ENCODE results near the gene MSANTD3. TPM values are rescaled to one million over a fixed set of nuclear protein-coding genes. Genes with fewer than 3 reads are reported as not detected.

MSANTD3 gene
- total and polyA plus RNA-seq, 9 of the 15 experiments (the other 6 are each of a cell fraction or from before 2014, with no cell fraction given), result 9.4 to 28.7 (median 22.3) TPM

DNA sequence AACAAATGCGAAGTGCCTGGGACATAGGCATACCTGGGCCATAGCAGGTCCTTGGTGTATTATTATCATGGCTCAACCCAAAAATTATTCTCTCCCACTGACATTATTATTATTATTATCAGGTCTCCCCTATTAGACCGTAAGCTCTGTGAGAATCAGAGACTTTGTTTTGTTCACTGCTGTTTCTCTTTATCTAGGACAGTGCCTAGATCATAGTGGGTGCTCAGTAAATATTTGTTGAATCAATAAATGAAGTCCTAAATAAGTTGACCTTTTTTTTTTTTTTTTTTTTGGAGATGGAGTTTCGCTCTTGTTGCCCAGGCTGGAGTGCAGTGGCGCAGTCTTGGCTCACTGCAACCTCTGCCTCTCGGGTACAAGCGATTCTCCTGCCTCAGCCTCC, 41.1 kb downstream of the MSANTD3 start (continued):
- TF ChIP-seq, protein P1, sequence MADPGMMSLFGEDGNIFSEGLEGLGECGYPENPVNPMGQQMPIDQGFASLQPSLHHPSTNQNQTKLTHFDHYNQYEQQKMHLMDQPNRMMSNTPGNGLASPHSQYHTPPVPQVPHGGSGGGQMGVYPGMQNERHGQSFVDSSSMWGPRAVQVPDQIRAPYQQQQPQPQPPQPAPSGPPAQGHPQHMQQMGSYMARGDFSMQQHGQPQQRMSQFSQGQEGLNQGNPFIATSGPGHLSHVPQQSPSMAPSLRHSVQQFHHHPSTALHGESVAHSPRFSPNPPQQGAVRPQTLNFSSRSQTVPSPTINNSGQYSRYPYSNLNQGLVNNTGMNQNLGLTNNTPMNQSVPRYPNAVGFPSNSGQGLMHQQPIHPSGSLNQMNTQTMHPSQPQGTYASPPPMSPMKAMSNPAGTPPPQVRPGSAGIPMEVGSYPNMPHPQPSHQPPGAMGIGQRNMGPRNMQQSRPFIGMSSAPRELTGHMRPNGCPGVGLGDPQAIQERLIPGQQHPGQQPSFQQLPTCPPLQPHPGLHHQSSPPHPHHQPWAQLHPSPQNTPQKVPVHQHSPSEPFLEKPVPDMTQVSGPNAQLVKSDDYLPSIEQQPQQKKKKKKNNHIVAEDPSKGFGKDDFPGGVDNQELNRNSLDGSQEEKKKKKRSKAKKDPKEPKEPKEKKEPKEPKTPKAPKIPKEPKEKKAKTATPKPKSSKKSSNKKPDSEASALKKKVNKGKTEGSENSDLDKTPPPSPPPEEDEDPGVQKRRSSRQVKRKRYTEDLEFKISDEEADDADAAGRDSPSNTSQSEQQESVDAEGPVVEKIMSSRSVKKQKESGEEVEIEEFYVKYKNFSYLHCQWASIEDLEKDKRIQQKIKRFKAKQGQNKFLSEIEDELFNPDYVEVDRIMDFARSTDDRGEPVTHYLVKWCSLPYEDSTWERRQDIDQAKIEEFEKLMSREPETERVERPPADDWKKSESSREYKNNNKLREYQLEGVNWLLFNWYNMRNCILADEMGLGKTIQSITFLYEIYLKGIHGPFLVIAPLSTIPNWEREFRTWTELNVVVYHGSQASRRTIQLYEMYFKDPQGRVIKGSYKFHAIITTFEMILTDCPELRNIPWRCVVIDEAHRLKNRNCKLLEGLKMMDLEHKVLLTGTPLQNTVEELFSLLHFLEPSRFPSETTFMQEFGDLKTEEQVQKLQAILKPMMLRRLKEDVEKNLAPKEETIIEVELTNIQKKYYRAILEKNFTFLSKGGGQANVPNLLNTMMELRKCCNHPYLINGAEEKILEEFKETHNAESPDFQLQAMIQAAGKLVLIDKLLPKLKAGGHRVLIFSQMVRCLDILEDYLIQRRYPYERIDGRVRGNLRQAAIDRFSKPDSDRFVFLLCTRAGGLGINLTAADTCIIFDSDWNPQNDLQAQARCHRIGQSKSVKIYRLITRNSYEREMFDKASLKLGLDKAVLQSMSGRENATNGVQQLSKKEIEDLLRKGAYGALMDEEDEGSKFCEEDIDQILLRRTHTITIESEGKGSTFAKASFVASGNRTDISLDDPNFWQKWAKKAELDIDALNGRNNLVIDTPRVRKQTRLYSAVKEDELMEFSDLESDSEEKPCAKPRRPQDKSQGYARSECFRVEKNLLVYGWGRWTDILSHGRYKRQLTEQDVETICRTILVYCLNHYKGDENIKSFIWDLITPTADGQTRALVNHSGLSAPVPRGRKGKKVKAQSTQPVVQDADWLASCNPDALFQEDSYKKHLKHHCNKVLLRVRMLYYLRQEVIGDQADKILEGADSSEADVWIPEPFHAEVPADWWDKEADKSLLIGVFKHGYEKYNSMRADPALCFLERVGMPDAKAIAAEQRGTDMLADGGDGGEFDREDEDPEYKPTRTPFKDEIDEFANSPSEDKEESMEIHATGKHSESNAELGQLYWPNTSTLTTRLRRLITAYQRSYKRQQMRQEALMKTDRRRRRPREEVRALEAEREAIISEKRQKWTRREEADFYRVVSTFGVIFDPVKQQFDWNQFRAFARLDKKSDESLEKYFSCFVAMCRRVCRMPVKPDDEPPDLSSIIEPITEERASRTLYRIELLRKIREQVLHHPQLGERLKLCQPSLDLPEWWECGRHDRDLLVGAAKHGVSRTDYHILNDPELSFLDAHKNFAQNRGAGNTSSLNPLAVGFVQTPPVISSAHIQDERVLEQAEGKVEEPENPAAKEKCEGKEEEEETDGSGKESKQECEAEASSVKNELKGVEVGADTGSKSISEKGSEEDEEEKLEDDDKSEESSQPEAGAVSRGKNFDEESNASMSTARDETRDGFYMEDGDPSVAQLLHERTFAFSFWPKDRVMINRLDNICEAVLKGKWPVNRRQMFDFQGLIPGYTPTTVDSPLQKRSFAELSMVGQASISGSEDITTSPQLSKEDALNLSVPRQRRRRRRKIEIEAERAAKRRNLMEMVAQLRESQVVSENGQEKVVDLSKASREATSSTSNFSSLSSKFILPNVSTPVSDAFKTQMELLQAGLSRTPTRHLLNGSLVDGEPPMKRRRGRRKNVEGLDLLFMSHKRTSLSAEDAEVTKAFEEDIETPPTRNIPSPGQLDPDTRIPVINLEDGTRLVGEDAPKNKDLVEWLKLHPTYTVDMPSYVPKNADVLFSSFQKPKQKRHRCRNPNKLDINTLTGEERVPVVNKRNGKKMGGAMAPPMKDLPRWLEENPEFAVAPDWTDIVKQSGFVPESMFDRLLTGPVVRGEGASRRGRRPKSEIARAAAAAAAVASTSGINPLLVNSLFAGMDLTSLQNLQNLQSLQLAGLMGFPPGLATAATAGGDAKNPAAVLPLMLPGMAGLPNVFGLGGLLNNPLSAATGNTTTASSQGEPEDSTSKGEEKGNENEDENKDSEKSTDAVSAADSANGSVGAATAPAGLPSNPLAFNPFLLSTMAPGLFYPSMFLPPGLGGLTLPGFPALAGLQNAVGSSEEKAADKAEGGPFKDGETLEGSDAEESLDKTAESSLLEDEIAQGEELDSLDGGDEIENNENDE (IDR thresholded peaks at IDR 0.05; ENCODE audit: low read depth, low read length), result no peak
- TF ChIP-seq, protein P2, sequence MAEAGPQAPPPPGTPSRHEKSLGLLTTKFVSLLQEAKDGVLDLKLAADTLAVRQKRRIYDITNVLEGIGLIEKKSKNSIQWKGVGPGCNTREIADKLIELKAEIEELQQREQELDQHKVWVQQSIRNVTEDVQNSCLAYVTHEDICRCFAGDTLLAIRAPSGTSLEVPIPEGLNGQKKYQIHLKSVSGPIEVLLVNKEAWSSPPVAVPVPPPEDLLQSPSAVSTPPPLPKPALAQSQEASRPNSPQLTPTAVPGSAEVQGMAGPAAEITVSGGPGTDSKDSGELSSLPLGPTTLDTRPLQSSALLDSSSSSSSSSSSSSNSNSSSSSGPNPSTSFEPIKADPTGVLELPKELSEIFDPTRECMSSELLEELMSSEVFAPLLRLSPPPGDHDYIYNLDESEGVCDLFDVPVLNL (CRISPR knock-in tag; IDR thresholded peaks at IDR 0.05; ENCODE audit: low read depth), result no peak
- TF ChIP-seq TSC22D4 (tag; IDR thresholded peaks at IDR 0.05), result no peak
- no peak for TF ChIP-seq SIX5 (IDR thresholded peaks at IDR 0.05; ENCODE audit: borderline replicate concordance in 1 of 2, insufficient read depth in 1 of 2, low read depth in 1 of 2, low read length in 2 of 2)
- no peak for TF ChIP-seq PHF20 (IDR thresholded peaks at IDR 0.05; ENCODE audit: partially characterized antibody)

Measured in K562 (cell line).